Measurements from ENCODE around the gene KSR1.
A peak's percentile ranks its signal among the peaks of the same experiment; 100 is the strongest.
"Not testable (repeated sequence)": the region's sequence is repeated elsewhere in the genome, so short reads cannot be mapped to it uniquely, and the experiment has no call there.

KSR1 gene

GRCh38 chr17:27654136-27654535 is 197.9 kb downstream of the KSR1 start:
- CTCF ChIA-PET = interaction anchor here (0.6 to 4.8 kb wide), 14 partner anchors 10 to 427 kb away, joined by 3 to 27 read pairs (median 4); no protein-coding TSS in a partner anchor
- no peak for DNase-seq (ENCODE audit: extremely low spot score)
- TF ChIP-seq NFRKB (IDR thresholded peaks at IDR 0.05) = no peak
- TF ChIP-seq CTBP1 (IDR thresholded peaks at IDR 0.05; ENCODE audit: borderline replicate concordance) = no peak
- no peak for TF ChIP-seq SUZ12 (IDR thresholded peaks at IDR 0.05)
- TF ChIP-seq FOXK2 (IDR thresholded peaks at IDR 0.05) = no peak
- TF ChIP-seq FOXM1 (IDR thresholded peaks at IDR 0.05; ENCODE audit: borderline replicate concordance) = no peak
- no peak for TF ChIP-seq SP1 (IDR thresholded peaks at IDR 0.05)
- no peak for TF ChIP-seq BHLHE40 (IDR thresholded peaks at IDR 0.05; ENCODE audit: borderline replicate concordance)
- TF ChIP-seq FOXA1 (IDR thresholded peaks at IDR 0.05) = no peak
- TF ChIP-seq L3MBTL2 (conservative IDR thresholded peaks at IDR 0.05) = no peak
- POLR2A ChIA-PET = no interaction called here

GRCh38 chr17:27654654-27655524 is 198.6 kb downstream of the KSR1 start:
- no peak for TF ChIP-seq ZNF384 (IDR thresholded peaks at IDR 0.05)
- peak; percentile 45; the same call in 1 of the 2 replicates for TF ChIP-seq ELF4 (IDR thresholded peaks at IDR 0.05)
- CTCF ChIA-PET = interaction anchor here (0.6 to 4.8 kb wide), 14 partner anchors 9 to 225 kb away, joined by 3 to 27 read pairs (median 4); no protein-coding TSS in a partner anchor
- DNase-seq (ENCODE audit: extremely low spot score) = peak; percentile 78
- POLR2A ChIA-PET = interaction anchor here (0.9 kb wide), 1 partner anchor 228 kb away, joined by 3 read pairs; no protein-coding TSS in a partner anchor

- CTCF ChIA-PET = interaction anchor here (1.1 to 4.8 kb wide), 4 partner anchors 8 to 224 kb away, joined by 7 to 27 read pairs (median 8); no protein-coding TSS in a partner anchor
- POLR2A ChIA-PET = not testable (repeated sequence)
Measured at GRCh38 chr17:27655525-27656111, 199.4 kb downstream of the KSR1 start.

GRCh38 chr17:27656620-27657019 is 200.4 kb downstream of the KSR1 start:
- CTCF ChIA-PET = interaction anchor here (4.8 kb wide), 1 partner anchor 100 kb away, joined by 27 read pairs; no protein-coding TSS in a partner anchor
- DNase-seq (ENCODE audit: extremely low spot score); POLR2A ChIA-PET: not testable (repeated sequence)

More at GRCh38 chr17:27655525-27656111, 199.4 kb downstream of the KSR1 start:
- not testable (repeated sequence) for DNase-seq (ENCODE audit: extremely low spot score)

- POLR2A ChIA-PET = no interaction called here
- DNase-seq (ENCODE audit: extremely low spot score) = no peak
- no peak for TF ChIP-seq FOXK2 (IDR thresholded peaks at IDR 0.05)
- no peak for TF ChIP-seq PKNOX1 (IDR thresholded peaks at IDR 0.05)
- no peak for TF ChIP-seq CTBP1 (IDR thresholded peaks at IDR 0.05; ENCODE audit: borderline replicate concordance)
- no peak for TF ChIP-seq FOXM1 (IDR thresholded peaks at IDR 0.05; ENCODE audit: borderline replicate concordance)
- no peak for TF ChIP-seq ELF4 (IDR thresholded peaks at IDR 0.05)
- TF ChIP-seq TARDBP (IDR thresholded peaks at IDR 0.05) = no peak
- no peak for TF ChIP-seq FOXA1 (IDR thresholded peaks at IDR 0.05)
- no peak for TF ChIP-seq LEF1 (IDR thresholded peaks at IDR 0.05; ENCODE audit: borderline replicate concordance)
- no peak for TF ChIP-seq BHLHE40 (IDR thresholded peaks at IDR 0.05; ENCODE audit: borderline replicate concordance)
- CTCF ChIA-PET = interaction anchor here (0.9 to 1.4 kb wide), 3 partner anchors 96 to 100 kb away, joined by 4 to 7 read pairs (median 4); no protein-coding TSS in a partner anchor
Measured at GRCh38 chr17:27657620-27658019, 201.4 kb downstream of the KSR1 start.

- CTCF ChIA-PET = interaction anchor here (0.9 kb wide), 1 partner anchor 9 kb away, joined by 3 read pairs; no protein-coding TSS in a partner anchor
- no peak for DNase-seq (ENCODE audit: extremely low spot score)
- POLR2A ChIA-PET = no interaction called here
- no peak for TF ChIP-seq ARNT (IDR thresholded peaks at IDR 0.05)
- TF ChIP-seq SP1 (IDR thresholded peaks at IDR 0.05) = no peak
- no peak for TF ChIP-seq FOXK2 (IDR thresholded peaks at IDR 0.05)
- TF ChIP-seq ELF4 (IDR thresholded peaks at IDR 0.05) = no peak
- no peak for TF ChIP-seq TARDBP (IDR thresholded peaks at IDR 0.05)
- TF ChIP-seq CTBP1 (IDR thresholded peaks at IDR 0.05; ENCODE audit: borderline replicate concordance) = no peak
- no peak for TF ChIP-seq ZNF384 (IDR thresholded peaks at IDR 0.05)
- TF ChIP-seq LEF1 (IDR thresholded peaks at IDR 0.05; ENCODE audit: borderline replicate concordance) = no peak
Measured at GRCh38 chr17:27659683-27660082, 203.4 kb downstream of the KSR1 start.

GRCh38 chr17:27660436-27660835 is 204.2 kb downstream of the KSR1 start:
- ChIA-PET CTCF (no interaction called here), POLR2A (no interaction called here)
- no peak for DNase-seq (ENCODE audit: extremely low spot score)
- no peak for TF ChIP-seq FOXM1 (IDR thresholded peaks at IDR 0.05; ENCODE audit: borderline replicate concordance)
- TF ChIP-seq NFRKB (IDR thresholded peaks at IDR 0.05) = no peak
- no peak for TF ChIP-seq LEF1 (IDR thresholded peaks at IDR 0.05; ENCODE audit: borderline replicate concordance)
- TF ChIP-seq PKNOX1 (IDR thresholded peaks at IDR 0.05) = no peak
- TF ChIP-seq ARNT (IDR thresholded peaks at IDR 0.05) = no peak
- TF ChIP-seq HDGF (IDR thresholded peaks at IDR 0.05; ENCODE audit: borderline replicate concordance) = no peak
- no peak for TF ChIP-seq SUZ12 (IDR thresholded peaks at IDR 0.05)
- TF ChIP-seq FOXK2 (IDR thresholded peaks at IDR 0.05) = no peak
